ENCODE measurements around the gene KIFAP3.

KIFAP3 gene

GRCh38 chr1:169989246-169989645 is 85.2 kb downstream of the KIFAP3 start:
- in situ Hi-C loops (cut with MboI; ENCODE audit: low sequenced_read_pairs) = no loop called here

DNA sequence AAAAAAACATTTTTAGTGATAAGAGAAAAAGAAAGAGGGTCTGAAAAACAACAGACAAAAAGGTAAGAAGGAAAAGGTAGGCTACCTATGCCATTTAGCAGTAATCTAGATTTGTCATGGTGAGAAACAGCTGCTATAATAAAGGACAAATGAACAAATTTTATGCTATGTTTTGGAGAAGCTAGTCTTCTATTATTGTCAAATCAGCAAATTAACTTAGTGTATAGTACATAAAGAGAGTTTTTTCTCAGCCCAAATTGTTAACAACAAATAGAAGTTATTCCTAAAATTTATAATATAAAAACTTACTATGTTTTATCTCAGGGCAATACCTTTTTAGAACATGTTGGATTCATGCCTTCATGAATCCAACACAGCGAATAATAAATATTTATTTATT is 88.7 kb downstream of the KIFAP3 start:
- in situ Hi-C loops (cut with MboI; ENCODE audit: low sequenced_read_pairs) = no loop called here

GRCh38 chr1:169974067-169974466 is 100.4 kb downstream of the KIFAP3 start:
- in situ Hi-C loops (cut with MboI; ENCODE audit: low sequenced_read_pairs) = no loop called here

GRCh38 chr1:169970114-169970513 is 104.4 kb downstream of the KIFAP3 start:
- in situ Hi-C loops (cut with MboI; ENCODE audit: low sequenced_read_pairs) = no loop called here

DNA sequence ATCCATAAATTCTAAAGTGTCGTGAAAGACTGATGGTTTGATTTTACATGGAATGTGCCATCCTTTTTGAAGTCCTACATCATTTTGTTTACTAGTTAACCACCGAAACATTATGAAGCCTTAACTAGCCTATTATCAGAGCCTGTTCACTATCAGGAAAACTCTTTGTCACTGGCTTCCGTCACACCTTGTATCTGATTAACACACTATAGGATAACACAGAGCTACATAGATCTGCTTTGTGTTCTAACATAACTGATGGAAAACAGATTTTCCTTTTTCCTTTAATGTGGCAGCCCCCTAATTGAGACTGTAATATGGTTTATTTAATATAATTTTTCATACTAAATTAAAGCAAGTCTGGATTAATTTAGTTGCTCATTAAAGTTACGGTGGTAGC is 106.3 kb downstream of the KIFAP3 start:
- in situ Hi-C loops (cut with MboI; ENCODE audit: low sequenced_read_pairs) = no loop called here

DNA sequence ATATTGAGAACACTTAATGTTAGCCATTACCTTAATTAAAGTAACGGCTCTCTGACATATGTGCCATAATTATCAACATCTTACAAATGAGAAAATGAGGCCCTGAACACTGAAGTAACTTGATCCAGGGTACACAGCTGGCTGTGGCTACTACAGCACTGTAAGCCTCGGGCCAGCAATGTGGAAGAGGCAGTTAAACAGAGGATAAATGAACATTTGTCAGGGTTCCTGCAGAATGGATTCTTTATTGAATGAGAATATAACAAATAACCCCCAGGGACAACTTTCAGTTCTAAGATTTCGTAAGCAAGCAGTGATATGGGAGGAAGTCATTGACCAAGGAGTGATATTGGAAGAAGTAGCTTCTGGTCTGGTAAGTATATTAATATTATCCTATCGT is 110.3 kb downstream of the KIFAP3 start:
- in situ Hi-C loops (cut with MboI; ENCODE audit: low sequenced_read_pairs) = no loop called here

- in situ Hi-C loops (cut with MboI; ENCODE audit: low sequenced_read_pairs) = no loop called here
These were observed 114.8 kb downstream of the KIFAP3 start for GRCh38 chr1:169959686-169960085.

DNA sequence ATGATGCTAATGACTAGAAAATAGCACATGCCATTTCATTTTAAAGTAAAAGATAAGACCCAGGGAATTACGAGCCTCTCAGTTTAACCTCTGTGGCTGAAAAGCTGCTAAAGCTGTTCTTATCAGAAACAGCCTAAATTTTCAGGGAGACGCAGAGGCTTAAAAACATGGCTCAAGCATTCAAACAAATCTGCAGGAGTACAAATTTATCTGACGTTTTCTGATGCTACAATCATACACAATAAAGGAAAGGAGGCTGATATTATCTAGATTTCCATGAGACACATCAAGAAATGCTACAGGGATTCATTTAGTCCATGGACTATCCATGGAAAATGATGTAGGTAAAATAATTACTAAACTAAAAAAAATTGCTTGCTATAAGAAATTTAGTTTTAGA is 115.5 kb downstream of the KIFAP3 start:
- in situ Hi-C loops (cut with MboI; ENCODE audit: low sequenced_read_pairs) = no loop called here

DNA sequence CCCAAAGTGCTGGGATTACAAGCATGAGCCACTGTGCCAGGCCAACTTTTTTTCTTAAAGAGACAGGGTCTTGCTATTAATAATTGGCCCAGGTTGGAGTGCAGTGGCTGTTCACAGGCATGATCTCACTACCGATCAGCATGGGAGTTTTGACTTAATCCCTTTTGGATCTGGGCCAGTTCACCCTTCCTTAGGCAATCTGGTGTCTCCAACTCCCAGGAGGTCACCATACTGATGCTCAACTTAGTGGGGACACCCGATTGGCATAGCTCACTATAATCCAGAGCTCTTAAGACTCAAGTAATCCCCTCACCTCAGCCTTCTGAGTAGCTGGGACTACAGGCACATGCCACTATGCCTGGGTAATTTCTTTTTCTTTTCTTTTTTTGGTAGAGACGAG is 116.6 kb downstream of the KIFAP3 start:
- in situ Hi-C loops (cut with MboI; ENCODE audit: low sequenced_read_pairs) = no loop called here

DNA sequence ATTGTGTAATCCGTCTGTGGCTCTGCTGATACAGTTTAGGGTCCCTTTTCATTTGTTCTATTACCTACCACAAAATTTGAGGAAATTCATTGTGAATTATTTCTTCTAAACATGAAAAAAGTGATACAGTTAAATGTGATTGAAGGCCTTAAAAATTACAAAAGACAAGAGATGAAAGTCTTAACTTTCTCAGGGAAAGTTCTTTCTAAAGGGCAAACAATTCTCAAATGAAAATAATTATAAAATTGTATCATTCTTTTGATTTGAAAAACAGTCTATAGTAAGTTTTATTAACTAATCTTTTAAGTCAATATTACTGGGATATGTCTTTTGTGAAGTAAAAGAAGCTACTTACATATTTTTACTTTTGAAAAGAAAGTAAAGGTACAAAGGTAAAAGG is 123.4 kb downstream of the KIFAP3 start:
- in situ Hi-C loops (cut with MboI; ENCODE audit: low sequenced_read_pairs) = no loop called here

DNA sequence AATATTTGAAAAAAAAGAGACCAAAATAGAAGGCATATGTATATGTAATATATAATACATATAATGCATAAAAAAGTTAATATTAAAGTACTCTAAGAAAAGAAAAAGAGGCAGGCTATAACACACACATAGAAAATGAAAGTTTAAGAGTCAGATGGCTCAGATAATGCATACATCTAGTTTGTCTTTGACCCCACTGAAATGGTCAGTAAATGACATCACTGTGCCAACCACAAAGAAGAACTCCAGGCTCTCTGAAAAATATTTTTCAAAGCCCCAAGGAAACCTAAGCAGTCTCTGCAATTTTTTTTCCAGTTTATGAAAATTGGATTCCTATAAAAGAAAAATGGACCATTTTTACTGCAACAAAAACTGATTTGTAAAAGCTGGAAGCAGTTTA is 125.4 kb downstream of the KIFAP3 start:
- in situ Hi-C loops (cut with MboI; ENCODE audit: low sequenced_read_pairs) = no loop called here

GRCh38 chr1:169946206-169946605 is 128.3 kb downstream of the KIFAP3 start:
- in situ Hi-C loops (cut with MboI; ENCODE audit: low sequenced_read_pairs) = no loop called here

DNA sequence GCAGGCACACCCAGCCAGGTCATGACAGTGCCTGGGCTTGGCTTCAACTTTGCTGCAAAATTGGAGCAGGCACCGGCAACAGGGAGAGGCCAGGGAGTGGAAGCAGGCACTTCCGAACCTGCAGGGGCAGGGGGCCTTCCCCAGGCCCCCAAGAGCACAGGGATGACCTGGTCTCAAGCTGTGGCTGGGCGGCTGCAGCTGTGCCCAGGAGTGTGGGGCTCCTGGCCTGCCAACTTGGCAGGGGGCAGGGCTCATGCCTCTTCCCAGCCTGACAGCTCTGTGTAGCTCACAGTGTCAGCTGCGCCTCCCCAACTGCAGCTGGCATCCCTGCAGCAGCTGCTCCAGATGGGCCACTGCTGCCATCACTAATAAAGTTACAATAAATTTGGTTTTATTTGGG is 129.3 kb downstream of the KIFAP3 start:
- in situ Hi-C loops (cut with MboI; ENCODE audit: low sequenced_read_pairs) = no loop called here

DNA sequence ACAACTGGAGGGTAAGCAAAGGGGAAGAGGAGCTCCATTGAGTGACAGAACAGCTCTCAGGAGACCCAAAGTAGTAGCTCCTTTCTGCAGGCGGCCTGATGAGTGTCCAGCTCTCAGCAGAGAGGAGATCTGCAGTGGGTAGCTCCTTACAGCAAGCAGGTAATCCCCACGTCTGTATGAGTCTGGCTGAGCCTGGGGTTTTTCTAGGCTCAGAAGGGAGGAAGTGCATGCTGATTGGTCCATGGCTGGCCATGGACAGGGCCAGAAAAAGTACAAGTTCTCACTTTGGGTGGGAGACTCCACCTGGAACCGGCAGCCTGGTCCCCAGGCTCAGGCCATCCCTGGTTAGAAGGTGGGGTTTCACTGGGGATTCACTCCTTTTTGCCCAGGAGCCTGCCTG is 129.9 kb downstream of the KIFAP3 start:
- in situ Hi-C loops (cut with MboI; ENCODE audit: low sequenced_read_pairs) = no loop called here

GRCh38 chr1:169943963-169944526 is 130.4 kb downstream of the KIFAP3 start:
- in situ Hi-C loops (cut with MboI; ENCODE audit: low sequenced_read_pairs) = no loop called here

- in situ Hi-C loops (cut with MboI; ENCODE audit: low sequenced_read_pairs) = no loop called here
These were observed 132.3 kb downstream of the KIFAP3 start for GRCh38 chr1:169941982-169942830.

GRCh38 chr1:169933984-169934725 is 140.3 kb downstream of the KIFAP3 start:
- in situ Hi-C loops (cut with MboI; ENCODE audit: low sequenced_read_pairs) = no loop called here

DNA sequence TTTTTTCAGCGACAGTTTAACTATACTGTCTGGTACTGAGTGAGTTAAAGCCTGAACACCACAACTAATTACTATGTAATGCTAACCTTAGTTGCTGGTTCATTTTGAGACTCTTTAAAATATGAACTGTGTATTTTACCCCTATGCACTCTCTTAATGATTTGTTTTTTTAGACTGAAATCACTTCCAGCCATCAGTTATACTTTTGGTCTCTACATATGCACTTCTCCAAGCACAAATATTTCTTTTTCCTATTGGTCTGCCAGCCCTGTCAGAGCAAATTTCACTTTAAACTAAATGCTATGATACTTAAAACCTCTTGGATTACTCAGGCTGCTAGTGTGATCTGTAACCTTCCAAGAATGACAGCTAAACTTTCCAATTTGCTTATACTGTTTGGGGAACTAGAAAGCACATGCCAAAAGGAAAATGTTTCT is 142.7 kb downstream of the KIFAP3 start:
- in situ Hi-C loops (cut with MboI; ENCODE audit: low sequenced_read_pairs) = no loop called here

DNA sequence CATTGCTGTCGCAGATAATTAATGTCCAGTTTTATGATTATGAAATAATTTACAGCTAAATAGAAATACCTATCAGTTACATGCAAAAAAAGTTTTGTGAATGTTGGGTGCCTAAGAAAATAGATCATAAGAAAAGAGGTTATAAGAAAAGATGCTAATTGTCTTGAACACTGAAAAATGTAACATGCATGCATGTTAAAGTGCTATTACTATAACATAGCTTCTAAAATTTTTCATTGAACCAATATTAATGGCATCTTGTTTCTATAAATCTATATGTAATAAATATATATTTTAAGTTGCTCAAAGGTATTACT is 145.3 kb downstream of the KIFAP3 start:
- in situ Hi-C loops (cut with MboI; ENCODE audit: low sequenced_read_pairs) = no loop called here

- in situ Hi-C loops (cut with MboI; ENCODE audit: low sequenced_read_pairs) = no loop called here
These were observed 145.9 kb downstream of the KIFAP3 start for GRCh38 chr1:169928438-169929209.
